SK-N-SH treated with all-trans-retinoic acid at 6 μM for 48 hours (cell line): ENCODE measurements around the gene ZCCHC2.

ENCODE experiments used
- ATAC-seq: fragments of 200-7000 bp; cut with Tn5 transposase; 3 replicates; pipeline ENCODE4 v1.9.1; 2020; ENCODE audit warnings: mild to moderate bottlenecking, moderate library complexity
- ARNTL ChIP-seq: fragments of 450-650 bp; formaldehyde crosslinking; IDR thresholded peaks from 2 replicates; pipeline ENCODE4 v1.5.0; 2020; ENCODE audit warnings: low read depth, mild to moderate bottlenecking, moderate library complexity, borderline replicate concordance
- BACH2 ChIP-seq: fragments of 250-450 bp; sonication (Bioruptor Pico); IDR thresholded peaks from 2 replicates; pipeline ENCODE4 v1.9.0; 2021; ENCODE audit warnings: mild to moderate bottlenecking, borderline replicate concordance
- CSDC2 ChIP-seq: fragments of 250-450 bp; sonication (Bioruptor Pico); IDR thresholded peaks from 2 replicates; pipeline ENCODE4 v1.5.0; 2020; ENCODE audit warnings: mild to moderate bottlenecking, moderate library complexity
- ESRRG ChIP-seq: fragments of 250-450 bp; sonication (Bioruptor Pico); IDR thresholded peaks from 2 replicates; pipeline ENCODE4 v1.6.1; 2021; ENCODE audit warnings: mild to moderate bottlenecking
- GLIS3 ChIP-seq: fragments of 250-450 bp; sonication (Bioruptor Pico); IDR thresholded peaks from 2 replicates; pipeline ENCODE4 v1.5.0; 2020; ENCODE audit warnings: mild to moderate bottlenecking, moderate library complexity
- ISL1 ChIP-seq: fragments of 250-450 bp; sonication (Bioruptor Pico); IDR thresholded peaks from 2 replicates; pipeline ENCODE4 v2.1.2; 2022; ENCODE audit warnings: mild to moderate bottlenecking, moderate library complexity
- OSR1 ChIP-seq: fragments of 250-450 bp; sonication (Bioruptor Pico); IDR thresholded peaks from 2 replicates; pipeline ENCODE4 v1.8.0; 2022; ENCODE audit warnings: moderate library complexity, mild to moderate bottlenecking, inconsistent platforms
- PPARA ChIP-seq: fragments of 250-450 bp; sonication (Bioruptor Pico); IDR thresholded peaks from 2 replicates; pipeline ENCODE4 v1.5.0; 2020; ENCODE audit warnings: mild to moderate bottlenecking, borderline replicate concordance
- RARB ChIP-seq: fragments of 250-450 bp; sonication (Bioruptor Pico); IDR thresholded peaks from 2 replicates; pipeline ENCODE4 v1.8.0; 2021; ENCODE audit warnings: mild to moderate bottlenecking, moderate library complexity
- SNAI2 ChIP-seq: fragments of 250-450 bp; sonication (Bioruptor Pico); IDR thresholded peaks from 2 replicates; pipeline ENCODE4 v1.5.0; 2020; ENCODE audit warnings: mild to moderate bottlenecking, moderate library complexity
- TCF4 ChIP-seq: fragments of 250-450 bp; sonication (Bioruptor Pico); IDR thresholded peaks from 2 replicates; pipeline ENCODE4 v1.8.0; 2021; ENCODE audit warnings: mild to moderate bottlenecking, moderate library complexity, borderline replicate concordance
- TOX ChIP-seq: fragments of 250-450 bp; sonication (Bioruptor Pico); IDR thresholded peaks from 2 replicates; pipeline ENCODE4 v1.8.0; 2021; ENCODE audit warnings: mild to moderate bottlenecking, moderate library complexity, borderline replicate concordance
- ZC3H10 ChIP-seq: fragments of 250-450 bp; sonication (Bioruptor Pico); IDR thresholded peaks from 2 replicates; pipeline ENCODE4 v1.5.1; 2021; ENCODE audit warnings: mild to moderate bottlenecking, moderate library complexity
- ZFP3 ChIP-seq: fragments of 250-450 bp; sonication (Bioruptor Pico); IDR thresholded peaks from 2 replicates; pipeline ENCODE4 v1.5.0; 2020; ENCODE audit warnings: mild to moderate bottlenecking, moderate library complexity
- ZNF70 ChIP-seq: fragments of 450-650 bp; formaldehyde crosslinking; IDR thresholded peaks from 2 replicates; pipeline ENCODE4 v1.5.0; 2020; ENCODE audit warnings: mild to moderate bottlenecking, moderate library complexity
- ZNF8 ChIP-seq: fragments of 450-650 bp; formaldehyde crosslinking; IDR thresholded peaks from 2 replicates; pipeline ENCODE4 v1.5.0; 2020; ENCODE audit warnings: mild to moderate bottlenecking, moderate library complexity
- TF ChIP-seq, protein P1 (sequence below): fragments of 250-450 bp; sonication (Bioruptor Pico); IDR thresholded peaks from 2 replicates; pipeline ENCODE4 v1.5.0; 2020; ENCODE audit warnings: mild to moderate bottlenecking, moderate library complexity
- TF ChIP-seq, protein P2 (sequence below): fragments of 250-450 bp; sonication (Bioruptor Pico); IDR thresholded peaks from 2 replicates; pipeline ENCODE4 v1.5.1; 2020; ENCODE audit warnings: low read depth, mild to moderate bottlenecking, moderate library complexity
- TF ChIP-seq, protein P3 (sequence below): fragments of 250-450 bp; sonication (Bioruptor Pico); IDR thresholded peaks from 2 replicates; pipeline ENCODE4 v1.8.0; 2020; ENCODE audit warnings: mild to moderate bottlenecking, moderate library complexity, borderline replicate concordance
- TF ChIP-seq, protein P4 (sequence below): fragments of 250-450 bp; sonication (Bioruptor Pico); IDR thresholded peaks from 2 replicates; pipeline ENCODE4 v1.5.1; 2021; ENCODE audit warnings: mild to moderate bottlenecking, moderate library complexity
- TF ChIP-seq, protein P5 (sequence below): fragments of 250-450 bp; sonication (Bioruptor Pico); IDR thresholded peaks from 2 replicates; pipeline ENCODE4 v1.8.0; 2021; ENCODE audit warnings: low read depth, mild to moderate bottlenecking, moderate library complexity, borderline replicate concordance

The ZCCHC2 gene

DNA sequence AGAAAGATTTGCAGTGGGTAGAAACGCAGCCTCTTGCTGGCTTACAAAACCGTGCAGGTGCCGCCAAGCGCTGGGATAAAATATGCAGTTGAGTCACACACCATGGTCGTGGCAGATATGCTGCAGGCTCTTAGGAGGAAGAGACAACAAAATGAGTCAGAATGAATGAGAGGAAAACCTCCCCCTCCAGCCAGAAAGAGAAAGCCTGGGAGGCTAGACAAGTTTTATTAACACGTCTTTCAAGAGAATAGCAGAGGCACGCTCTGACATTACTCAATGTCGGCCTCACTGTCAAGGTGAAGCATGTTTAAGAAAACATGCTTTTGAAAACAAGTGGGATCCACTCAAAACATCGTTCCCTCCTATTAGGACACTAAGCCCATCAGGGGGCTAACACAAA, 37.1 kb upstream of the ZCCHC2 start:
- ATAC-seq, result peak; percentile 97
- TF ChIP-seq GLIS3 (CRISPR knock-in tag) (no peak), SNAI2 (CRISPR knock-in tag) (no peak), TOX (CRISPR knock-in tag) (no peak), ISL1 (CRISPR knock-in tag) (no peak), ZFP3 (CRISPR knock-in tag) (no peak)
- TF ChIP-seq, protein P1, sequence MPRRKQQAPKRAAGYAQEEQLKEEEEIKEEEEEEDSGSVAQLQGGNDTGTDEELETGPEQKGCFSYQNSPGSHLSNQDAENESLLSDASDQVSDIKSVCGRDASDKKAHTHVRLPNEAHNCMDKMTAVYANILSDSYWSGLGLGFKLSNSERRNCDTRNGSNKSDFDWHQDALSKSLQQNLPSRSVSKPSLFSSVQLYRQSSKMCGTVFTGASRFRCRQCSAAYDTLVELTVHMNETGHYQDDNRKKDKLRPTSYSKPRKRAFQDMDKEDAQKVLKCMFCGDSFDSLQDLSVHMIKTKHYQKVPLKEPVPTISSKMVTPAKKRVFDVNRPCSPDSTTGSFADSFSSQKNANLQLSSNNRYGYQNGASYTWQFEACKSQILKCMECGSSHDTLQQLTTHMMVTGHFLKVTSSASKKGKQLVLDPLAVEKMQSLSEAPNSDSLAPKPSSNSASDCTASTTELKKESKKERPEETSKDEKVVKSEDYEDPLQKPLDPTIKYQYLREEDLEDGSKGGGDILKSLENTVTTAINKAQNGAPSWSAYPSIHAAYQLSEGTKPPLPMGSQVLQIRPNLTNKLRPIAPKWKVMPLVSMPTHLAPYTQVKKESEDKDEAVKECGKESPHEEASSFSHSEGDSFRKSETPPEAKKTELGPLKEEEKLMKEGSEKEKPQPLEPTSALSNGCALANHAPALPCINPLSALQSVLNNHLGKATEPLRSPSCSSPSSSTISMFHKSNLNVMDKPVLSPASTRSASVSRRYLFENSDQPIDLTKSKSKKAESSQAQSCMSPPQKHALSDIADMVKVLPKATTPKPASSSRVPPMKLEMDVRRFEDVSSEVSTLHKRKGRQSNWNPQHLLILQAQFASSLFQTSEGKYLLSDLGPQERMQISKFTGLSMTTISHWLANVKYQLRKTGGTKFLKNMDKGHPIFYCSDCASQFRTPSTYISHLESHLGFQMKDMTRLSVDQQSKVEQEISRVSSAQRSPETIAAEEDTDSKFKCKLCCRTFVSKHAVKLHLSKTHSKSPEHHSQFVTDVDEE (CRISPR knock-in tag), result no peak
- TF ChIP-seq, protein P2, sequence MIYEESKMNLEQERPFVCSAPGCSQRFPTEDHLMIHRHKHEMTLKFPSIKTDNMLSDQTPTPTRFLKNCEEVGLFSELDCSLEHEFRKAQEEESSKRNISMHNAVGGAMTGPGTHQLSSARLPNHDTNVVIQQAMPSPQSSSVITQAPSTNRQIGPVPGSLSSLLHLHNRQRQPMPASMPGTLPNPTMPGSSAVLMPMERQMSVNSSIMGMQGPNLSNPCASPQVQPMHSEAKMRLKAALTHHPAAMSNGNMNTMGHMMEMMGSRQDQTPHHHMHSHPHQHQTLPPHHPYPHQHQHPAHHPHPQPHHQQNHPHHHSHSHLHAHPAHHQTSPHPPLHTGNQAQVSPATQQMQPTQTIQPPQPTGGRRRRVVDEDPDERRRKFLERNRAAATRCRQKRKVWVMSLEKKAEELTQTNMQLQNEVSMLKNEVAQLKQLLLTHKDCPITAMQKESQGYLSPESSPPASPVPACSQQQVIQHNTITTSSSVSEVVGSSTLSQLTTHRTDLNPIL (CRISPR knock-in tag), result no peak
- TF ChIP-seq, protein P3, sequence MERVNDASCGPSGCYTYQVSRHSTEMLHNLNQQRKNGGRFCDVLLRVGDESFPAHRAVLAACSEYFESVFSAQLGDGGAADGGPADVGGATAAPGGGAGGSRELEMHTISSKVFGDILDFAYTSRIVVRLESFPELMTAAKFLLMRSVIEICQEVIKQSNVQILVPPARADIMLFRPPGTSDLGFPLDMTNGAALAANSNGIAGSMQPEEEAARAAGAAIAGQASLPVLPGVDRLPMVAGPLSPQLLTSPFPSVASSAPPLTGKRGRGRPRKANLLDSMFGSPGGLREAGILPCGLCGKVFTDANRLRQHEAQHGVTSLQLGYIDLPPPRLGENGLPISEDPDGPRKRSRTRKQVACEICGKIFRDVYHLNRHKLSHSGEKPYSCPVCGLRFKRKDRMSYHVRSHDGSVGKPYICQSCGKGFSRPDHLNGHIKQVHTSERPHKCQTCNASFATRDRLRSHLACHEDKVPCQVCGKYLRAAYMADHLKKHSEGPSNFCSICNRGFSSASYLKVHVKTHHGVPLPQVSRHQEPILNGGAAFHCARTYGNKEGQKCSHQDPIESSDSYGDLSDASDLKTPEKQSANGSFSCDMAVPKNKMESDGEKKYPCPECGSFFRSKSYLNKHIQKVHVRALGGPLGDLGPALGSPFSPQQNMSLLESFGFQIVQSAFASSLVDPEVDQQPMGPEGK (CRISPR knock-in tag), result no peak

DNA sequence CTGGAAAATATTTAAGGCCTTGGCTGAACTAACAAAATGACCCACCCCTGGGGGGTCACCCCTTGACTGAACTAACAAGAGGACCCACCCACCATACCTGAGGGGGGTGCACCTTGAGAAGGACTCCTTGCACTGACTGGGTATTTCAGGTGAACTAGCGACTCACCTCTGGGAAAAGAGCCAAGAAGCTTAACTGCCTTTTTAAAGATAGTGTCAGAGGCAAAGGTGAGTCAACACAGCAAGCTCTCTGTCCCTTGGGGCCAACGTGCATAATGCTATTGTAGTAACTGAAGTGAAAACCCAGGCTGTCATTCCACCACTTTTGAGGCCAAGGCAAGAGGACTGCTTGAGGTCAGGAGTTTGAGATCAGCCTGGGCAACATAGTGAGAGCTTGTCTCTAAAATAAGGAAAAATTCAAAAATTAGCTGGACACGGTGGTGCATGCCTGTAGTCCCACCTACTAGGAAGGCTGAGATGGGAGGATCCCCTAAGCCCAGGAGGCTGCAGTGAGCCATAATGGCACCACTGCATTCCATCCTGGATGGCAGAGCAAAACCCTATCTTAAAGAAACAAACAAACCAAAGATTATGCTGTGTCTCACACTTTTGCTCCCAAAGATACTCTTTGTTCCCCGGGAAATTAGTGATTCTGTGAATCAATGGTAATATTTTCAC, 36.4 kb upstream of the ZCCHC2 start:
- peak; percentile 47 for ATAC-seq
- TF ChIP-seq, protein P1 (CRISPR knock-in tag), result no peak
- TF ChIP-seq TCF4 (CRISPR knock-in tag), result no peak
- TF ChIP-seq ZNF8 (CRISPR knock-in tag), result no peak
- TF ChIP-seq ZC3H10 (CRISPR knock-in tag), result no peak
- TF ChIP-seq, protein P2 (CRISPR knock-in tag), result no peak
- no peak for TF ChIP-seq ZFP3 (CRISPR knock-in tag)
- TF ChIP-seq OSR1 (CRISPR knock-in tag), result no peak
- TF ChIP-seq ISL1 (CRISPR knock-in tag), result no peak
- TF ChIP-seq ARNTL, result no peak
- no peak for TF ChIP-seq GLIS3 (CRISPR knock-in tag)
- no peak for TF ChIP-seq CSDC2
- TF ChIP-seq, protein P4, sequence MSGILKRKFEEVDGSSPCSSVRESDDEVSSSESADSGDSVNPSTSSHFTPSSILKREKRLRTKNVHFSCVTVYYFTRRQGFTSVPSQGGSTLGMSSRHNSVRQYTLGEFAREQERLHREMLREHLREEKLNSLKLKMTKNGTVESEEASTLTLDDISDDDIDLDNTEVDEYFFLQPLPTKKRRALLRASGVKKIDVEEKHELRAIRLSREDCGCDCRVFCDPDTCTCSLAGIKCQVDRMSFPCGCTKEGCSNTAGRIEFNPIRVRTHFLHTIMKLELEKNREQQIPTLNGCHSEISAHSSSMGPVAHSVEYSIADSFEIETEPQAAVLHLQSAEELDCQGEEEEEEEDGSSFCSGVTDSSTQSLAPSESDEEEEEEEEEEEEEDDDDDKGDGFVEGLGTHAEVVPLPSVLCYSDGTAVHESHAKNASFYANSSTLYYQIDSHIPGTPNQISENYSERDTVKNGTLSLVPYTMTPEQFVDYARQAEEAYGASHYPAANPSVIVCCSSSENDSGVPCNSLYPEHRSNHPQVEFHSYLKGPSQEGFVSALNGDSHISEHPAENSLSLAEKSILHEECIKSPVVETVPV (CRISPR knock-in tag), result no peak
- no peak for TF ChIP-seq ZNF70 (CRISPR knock-in tag)
- TF ChIP-seq PPARA (CRISPR knock-in tag), result no peak
- no peak for TF ChIP-seq ESRRG (CRISPR knock-in tag)
- TF ChIP-seq, protein P5, sequence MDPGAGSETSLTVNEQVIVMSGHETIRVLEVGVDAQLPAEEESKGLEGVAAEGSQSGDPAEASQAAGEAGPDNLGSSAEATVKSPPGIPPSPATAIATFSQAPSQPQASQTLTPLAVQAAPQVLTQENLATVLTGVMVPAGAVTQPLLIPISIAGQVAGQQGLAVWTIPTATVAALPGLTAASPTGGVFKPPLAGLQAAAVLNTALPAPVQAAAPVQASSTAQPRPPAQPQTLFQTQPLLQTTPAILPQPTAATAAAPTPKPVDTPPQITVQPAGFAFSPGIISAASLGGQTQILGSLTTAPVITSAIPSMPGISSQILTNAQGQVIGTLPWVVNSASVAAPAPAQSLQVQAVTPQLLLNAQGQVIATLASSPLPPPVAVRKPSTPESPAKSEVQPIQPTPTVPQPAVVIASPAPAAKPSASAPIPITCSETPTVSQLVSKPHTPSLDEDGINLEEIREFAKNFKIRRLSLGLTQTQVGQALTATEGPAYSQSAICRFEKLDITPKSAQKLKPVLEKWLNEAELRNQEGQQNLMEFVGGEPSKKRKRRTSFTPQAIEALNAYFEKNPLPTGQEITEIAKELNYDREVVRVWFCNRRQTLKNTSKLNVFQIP (CRISPR knock-in tag), result no peak
- TF ChIP-seq RARB (CRISPR knock-in tag), result no peak
- no peak for TF ChIP-seq BACH2 (CRISPR knock-in tag)
